Panc1 (cell line): ENCODE measurements around the gene GNAZ.

Experiments used
- CTCF ChIP-seq: fragments of 450-650 bp; IDR thresholded peaks from 2 replicates; pipeline ENCODE4 v1.5.1; 2017; ENCODE audit warnings: mild to moderate bottlenecking
- POLR2AphosphoS5 ChIP-seq: IDR thresholded peaks from 2 replicates; pipeline ENCODE4 v1.6.1; 2012; ENCODE audit warnings: mild to moderate bottlenecking, low read depth, low read length, moderate library complexity
- SIN3A ChIP-seq: IDR thresholded peaks from 2 replicates; pipeline ENCODE4 v1.6.1; 2012; ENCODE audit warnings: low read depth, mild to moderate bottlenecking, low read length, moderate library complexity, borderline replicate concordance; ENCODE audit not compliant: insufficient read depth
- TCF7L2 ChIP-seq: IDR thresholded peaks from 2 replicates; pipeline ENCODE4 v1.6.1; 2011; ENCODE audit warnings: mild to moderate bottlenecking, low read depth, low read length, inconsistent platforms
- TF ChIP-seq, protein P1 (sequence below), 2 experiments: IDR thresholded peaks; 2 replicates each; pipeline ENCODE4 v1.6.1; 2011 to 2012; ENCODE audit warnings: low read depth in 2 of 2, control low read depth in 1 of 2, low read length in 1 of 2, mild to moderate bottlenecking in 1 of 2, moderate library complexity in 1 of 2; ENCODE audit not compliant: insufficient read depth in 1 of 2

- TF ChIP-seq POLR2AphosphoS5 (no peak), CTCF (no peak), TCF7L2 (no peak), SIN3A (no peak)
- TF ChIP-seq, protein P1, sequence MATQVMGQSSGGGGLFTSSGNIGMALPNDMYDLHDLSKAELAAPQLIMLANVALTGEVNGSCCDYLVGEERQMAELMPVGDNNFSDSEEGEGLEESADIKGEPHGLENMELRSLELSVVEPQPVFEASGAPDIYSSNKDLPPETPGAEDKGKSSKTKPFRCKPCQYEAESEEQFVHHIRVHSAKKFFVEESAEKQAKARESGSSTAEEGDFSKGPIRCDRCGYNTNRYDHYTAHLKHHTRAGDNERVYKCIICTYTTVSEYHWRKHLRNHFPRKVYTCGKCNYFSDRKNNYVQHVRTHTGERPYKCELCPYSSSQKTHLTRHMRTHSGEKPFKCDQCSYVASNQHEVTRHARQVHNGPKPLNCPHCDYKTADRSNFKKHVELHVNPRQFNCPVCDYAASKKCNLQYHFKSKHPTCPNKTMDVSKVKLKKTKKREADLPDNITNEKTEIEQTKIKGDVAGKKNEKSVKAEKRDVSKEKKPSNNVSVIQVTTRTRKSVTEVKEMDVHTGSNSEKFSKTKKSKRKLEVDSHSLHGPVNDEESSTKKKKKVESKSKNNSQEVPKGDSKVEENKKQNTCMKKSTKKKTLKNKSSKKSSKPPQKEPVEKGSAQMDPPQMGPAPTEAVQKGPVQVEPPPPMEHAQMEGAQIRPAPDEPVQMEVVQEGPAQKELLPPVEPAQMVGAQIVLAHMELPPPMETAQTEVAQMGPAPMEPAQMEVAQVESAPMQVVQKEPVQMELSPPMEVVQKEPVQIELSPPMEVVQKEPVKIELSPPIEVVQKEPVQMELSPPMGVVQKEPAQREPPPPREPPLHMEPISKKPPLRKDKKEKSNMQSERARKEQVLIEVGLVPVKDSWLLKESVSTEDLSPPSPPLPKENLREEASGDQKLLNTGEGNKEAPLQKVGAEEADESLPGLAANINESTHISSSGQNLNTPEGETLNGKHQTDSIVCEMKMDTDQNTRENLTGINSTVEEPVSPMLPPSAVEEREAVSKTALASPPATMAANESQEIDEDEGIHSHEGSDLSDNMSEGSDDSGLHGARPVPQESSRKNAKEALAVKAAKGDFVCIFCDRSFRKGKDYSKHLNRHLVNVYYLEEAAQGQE (IDR thresholded peaks at IDR 0.05; ENCODE audit: insufficient read depth in 1 of 2, low read depth in 2 of 2, low read length in 1 of 2) = no peak
These were observed 74.1 kb downstream of the GNAZ start for GRCh38 chr22:23144432-23144831.
